TTC549 (cell line): ENCODE results near the gene PALB2.

ENCODE experiments used
- FAIRE-seq: peaks from 2 replicates; lab custom pipeline; 2012; peaks lifted over from hg19 to GRCh38; lab: Jason Lieb, UNC

Gene PALB2

DNA sequence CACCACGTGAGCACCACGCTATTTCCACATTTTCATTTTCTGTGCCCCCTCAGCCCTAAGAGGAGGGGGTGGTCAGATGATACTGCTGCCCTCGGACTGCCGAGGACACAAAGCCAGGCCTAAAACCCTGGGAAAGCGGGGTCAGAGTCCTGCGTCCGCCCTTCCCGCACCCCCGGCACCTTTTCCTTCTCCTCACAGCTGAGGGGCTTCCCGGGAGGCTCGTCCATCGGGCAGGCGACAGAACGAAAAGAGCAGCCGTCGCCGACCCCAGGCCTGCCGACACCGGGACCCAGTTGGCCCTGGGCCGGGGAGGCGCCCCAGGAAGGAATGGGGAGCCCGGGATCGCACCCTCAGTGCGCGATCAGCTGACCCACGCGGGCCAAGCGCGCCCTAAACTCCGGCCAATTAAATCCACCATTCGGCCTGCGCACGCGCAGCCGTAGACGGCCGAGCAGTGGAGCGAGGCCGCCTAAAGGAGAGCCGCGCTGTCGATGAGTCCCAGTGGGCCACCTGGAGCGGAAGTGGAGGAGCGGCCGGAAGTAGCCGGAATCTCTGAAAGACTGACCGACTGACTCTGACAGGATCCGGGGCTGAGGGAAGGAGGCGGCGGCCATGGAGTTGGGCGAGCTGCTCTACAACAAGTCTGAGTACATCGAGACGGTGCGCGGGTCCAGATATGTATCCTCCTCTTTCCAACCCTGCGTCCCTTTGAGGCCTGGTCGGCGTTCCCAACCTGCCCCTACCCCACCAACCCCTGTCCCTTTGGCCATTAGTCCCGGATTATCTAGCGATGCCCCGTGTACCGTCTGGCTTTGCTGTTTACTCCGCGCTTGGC, at the start of gene PALB2, which contains the start of gene DCTN5:
PALB2 (minus strand) TSS at position 380 of the 835 bp plus-strand sequence; CDS start at position 227, 153 bp downstream.
DCTN5 (plus strand) TSS at position 536 of the 835 bp plus-strand sequence; CDS start at position 613, 77 bp downstream.
- no peak for FAIRE-seq

DNA sequence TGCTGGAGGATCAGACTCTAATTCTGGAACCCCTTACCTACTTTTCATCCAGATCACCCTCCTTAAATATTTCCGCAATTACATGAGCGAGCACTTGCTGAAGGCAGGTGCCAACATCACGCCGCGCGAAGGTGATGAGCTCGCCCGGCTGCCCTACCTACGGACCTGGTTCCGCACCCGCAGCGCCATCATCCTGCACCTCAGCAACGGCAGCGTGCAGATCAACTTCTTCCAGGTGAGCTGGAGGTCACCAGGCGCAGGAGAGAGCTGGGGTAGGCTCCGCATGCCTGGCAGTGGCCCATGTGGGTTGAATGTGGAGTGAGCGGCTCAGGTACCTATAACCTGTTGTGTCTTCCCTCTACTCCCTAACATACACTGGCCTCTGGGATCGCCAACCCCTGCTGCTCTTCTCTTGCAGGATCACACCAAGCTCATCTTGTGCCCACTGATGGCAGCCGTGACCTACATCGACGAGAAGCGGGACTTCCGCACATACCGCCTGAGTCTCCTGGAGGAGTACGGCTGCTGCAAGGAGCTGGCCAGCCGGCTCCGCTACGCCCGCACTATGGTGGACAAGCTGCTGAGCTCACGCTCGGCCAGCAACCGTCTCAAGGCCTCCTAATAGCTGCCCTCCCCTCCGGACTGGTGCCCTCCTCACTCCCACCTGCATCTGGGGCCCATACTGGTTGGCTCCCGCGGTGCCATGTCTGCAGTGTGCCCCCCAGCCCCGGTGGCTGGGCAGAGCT, 48.5 kb upstream of the PALB2 start:
- FAIRE-seq, result no peak

DNA sequence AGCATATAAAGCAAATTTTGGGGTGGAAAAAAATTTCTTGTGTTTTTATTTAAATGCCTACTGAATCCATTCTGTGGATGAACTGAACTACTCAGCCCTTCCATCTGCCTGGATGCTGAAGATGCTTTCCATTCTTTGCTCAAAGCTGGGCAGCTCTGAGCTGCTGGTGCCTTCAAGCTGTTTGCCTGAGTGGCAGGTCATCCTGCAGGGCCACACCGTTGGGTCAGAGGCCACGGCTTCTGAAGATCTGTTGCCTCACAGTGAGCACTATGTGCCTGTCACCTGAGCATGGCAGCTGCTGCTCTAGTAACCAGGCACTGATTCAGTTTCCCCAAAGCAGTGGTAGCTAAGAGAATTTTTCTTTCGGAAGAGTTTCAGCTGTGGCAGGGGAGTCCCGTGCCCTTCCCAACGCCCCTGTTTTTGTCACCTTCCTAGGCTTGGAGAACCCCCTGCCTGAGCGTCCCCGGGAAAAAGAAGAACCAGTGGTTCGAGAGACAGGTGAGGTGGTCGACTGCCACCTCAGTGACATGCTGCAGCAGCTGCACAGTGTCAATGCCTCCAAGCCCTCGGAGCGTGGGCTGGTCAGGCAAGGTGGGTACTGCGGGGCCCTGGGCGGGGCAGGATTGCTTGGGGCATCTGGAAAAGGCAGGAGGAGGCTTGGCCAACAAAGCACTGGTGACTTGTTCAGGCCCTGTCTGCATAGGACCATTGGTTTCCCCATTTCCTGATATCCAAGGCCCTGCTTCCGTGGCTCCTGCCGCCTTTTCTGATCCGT, 46.1 kb upstream of the PALB2 start:
- FAIRE-seq, result no peak

DNA sequence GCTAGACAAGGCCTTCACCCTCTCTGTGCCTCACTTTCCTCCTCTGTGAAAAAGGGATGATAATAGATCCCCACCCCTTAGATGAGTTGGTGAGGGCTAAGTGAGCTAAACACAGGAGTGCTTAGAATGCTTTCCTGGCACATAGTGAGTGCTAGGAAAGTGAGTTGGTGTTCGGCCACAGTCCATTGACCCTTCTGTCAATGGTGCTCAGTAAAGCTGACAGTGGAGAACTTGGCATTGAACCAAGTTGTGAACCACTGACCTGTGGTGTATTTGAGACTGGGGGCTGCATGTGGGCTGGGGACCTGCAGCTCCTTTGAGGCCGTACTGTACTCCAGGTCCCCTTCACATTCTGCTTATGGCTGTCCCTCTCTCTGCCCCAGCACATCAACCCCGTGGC, 42.4 kb upstream of the PALB2 start:
- no peak for FAIRE-seq

DNA sequence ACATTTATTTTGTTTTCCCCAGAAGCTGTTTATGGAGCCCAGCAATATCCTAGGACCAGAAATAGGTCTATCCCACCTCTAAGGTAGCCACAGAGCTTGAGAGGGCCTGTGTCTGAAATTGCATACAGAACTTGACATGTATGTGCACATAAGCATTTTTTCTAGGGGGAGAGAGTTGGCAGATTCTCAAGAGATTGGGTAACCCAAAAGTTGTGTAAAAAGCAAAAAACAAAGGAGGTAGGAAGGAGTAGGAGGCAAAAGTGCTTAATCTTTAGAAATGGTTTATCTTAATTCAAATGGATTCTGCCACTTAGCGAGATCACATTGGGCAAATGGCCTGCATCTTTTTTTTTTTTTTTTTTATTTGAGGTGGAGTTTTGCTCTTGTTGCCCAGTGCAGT, 41.1 kb upstream of the PALB2 start:
- no peak for FAIRE-seq

DNA sequence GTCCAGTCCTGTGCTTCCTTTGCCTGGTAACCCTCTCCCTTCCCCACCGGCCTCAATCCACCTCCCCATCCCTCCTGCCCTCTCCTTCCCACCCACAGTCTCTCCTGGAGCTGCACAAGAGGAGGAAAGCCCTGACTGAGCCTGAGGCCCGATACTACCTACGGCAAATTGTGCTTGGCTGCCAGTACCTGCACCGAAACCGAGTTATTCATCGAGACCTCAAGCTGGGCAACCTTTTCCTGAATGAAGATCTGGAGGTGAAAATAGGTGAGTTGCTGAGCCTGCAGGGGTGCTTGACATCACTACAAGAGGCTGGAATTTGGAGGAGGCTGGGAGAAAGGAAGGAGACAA, 38.9 kb upstream of the PALB2 start:
- no peak for FAIRE-seq

DNA sequence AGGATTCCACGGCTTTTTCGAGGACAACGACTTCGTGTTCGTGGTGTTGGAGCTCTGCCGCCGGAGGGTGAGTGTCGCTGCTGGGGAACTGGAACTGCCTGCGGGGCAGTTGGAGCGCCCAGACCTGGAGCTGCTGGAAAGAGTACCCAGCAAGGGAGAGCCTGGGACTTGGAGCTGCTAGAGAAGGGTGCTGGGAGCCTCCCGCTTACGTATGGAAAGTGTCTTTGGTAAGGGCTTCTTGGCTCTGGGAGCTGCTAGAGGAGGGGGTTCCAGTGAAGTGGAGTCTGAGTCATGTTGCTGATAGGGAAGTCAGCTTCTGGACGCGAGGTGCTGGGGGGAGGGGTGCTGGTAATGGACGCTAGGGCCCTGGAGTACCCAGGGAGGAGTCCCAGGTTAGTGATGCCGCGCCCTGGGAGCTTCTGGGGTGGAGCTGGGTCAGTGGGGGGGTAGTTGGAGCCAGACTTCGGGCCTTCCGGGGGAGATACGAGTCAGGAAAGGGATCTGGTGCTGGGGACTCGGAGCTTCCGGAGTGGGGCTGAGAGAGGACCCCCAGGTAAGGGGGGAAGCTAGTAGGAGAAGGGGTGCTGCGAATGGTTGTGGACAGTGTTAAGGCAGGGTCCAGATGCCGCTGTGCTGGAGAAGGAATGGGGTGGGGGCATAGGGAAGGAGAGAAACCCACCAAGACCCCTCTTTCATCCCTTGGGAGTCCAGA, 38.3 kb upstream of the PALB2 start:
- FAIRE-seq, result no peak

DNA sequence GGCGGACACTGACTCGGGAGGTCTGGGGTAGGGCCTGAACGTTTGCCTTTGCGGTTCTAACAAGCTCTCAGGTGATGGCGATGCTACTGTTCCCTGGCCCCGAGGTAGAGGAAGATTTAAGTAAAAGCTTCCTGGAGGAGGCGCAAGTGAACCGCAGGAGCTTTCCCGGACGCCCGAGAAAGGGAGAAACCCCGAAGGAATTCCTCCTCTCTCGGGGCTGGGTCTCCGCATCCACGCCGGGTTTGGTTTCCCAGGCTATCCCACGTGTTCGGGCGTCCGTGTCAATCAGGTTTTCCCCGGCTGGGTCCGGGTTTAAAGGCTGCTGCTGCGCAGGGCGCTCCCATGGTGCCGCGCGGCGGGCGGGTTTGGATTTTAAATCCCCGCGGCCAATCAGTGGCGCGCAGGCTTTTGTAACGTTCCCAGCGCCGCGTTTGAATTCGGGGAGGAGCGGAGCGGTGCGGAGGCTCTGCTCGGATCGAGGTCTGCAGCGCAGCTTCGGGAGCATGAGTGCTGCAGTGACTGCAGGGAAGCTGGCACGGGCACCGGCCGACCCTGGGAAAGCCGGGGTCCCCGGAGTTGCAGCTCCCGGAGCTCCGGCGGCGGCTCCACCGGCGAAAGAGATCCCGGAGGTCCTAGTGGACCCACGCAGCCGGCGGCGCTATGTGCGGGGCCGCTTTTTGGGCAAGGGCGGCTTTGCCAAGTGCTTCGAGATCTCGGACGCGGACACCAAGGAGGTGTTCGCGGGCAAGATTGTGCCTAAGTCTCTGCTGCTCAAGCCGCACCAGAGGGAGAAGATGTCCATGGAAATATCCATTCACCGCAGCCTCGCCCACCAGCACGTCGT, 37.5 kb upstream of the PALB2 start, which contains the start of gene PLK1:
PLK1 (plus strand) TSS at position 460 of the 844 bp plus-strand sequence; CDS start at position 504, 44 bp downstream.
- peak; percentile 34 for FAIRE-seq

DNA sequence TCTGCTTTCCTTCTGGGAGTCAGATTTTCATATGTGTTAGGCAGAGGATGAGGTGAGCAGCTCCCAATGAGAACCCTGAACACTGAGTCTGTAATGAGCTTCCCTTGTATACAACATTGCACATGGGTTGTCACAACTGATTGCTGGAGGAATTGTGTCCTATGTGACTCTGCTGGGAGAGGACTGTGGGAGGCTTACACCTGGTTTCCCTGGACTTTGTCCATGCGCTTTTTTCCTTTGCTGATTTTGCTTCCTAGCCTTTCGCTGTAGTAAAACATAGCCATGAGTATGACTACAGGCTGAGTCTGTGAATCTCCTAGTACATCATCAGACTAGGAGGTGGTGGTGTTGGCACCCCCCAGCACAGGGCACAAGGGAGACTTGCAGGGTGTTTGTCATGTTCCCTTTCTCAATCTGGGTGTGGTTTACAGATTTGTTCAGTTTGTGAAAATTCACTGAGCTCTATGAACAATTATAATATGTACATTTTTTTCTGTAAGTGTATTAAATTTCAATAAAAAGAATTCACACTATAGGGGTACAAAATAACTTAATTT, 35.9 kb upstream of the PALB2 start:
- no peak for FAIRE-seq

DNA sequence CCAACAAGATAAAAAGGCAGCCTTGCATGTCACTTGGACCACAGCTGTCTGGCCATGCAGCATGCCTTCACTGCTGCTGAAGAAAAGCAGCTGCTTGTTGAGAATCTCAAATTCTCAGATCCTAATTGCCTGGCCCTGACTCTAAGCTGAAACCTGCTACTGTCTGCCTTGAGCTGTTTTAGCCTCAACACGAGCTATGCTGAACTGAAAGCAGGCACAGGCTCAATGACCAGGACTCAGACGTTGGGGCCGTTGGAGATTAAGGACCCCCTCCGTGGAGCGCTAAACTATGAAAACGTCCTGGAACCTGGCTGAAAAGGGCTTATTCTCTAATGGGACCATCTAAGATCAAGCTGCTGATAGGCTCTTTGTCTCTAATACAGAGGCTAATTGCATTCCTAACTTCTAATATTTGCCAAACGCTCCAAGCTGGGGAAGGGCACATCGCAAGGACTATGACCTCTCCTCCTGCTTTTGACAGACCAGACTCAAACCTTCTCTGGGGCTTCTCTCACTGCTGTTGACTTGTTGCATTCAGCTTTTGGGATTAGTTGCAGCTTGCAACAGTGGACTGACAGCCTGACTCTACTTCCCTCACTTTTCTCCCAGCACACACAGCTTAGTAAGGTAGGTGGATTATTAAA, 33.0 kb upstream of the PALB2 start:
- no peak for FAIRE-seq

DNA sequence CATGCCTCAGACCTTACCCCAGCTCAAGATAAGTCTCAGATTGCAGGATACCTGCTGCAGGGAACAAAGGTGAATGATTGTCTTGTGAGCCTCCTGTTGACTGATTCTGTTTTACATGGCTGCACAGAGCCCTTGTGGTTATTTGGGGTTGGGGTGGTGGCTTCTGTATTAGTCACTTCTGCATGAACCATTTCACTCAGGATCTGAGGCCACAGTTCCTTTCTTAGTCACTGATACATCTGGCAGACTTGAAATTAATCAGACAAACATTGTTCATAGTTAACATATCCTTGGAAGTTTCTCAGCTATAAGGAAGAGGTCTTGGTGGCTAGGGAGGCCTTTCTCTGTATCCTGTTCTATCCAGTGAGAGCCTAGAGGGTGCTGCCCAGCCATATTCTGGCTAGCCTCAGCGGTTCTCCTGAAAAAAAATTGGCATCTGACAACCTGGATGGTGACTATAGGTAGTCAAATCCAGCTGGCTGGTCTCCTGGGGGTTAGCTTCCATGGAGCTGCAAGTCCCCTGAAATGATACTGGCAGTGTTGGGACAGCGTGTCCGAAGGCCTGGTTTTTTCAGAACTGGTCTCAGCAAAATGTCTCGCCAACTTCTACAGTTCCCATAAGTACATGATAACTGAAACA, 29.1 kb upstream of the PALB2 start:
- no peak for FAIRE-seq

DNA sequence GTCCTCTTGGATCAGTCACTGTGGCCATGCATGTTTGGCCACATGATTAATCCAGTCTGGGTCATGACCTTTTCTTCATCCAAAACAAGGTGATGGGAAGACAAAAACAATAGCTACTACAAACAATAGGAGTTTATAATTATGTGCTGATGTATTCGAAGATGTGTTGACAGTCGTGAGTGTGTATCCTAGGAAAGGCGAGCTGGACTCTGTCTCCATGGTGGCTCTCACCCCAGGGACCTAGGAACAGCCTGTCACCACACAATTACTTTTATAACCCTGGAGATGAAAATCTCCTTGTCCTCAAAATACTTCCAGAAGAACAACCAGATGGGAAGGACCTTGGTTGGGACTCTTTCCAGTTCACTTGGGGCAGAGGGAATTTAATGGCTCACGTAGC, 27.8 kb upstream of the PALB2 start:
- no peak for FAIRE-seq

DNA sequence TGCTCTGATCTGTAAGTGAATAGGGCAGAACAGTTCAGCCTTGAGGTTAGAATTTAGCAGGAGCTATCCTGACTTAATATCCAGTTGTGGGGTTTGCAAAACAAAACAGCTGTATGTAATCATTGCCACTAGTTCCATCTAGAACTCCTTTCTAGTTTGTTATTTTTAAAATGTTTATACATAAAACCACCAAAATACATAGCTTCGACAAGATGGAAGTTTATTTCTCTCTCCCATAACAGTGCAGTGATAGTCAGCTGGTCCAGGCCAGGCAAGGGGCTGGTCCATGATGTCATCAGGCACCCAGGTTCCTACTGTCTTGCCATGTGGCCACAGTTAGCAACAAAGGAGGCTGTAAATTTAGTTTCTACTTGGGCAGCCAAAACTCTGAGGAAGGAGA, 27.1 kb upstream of the PALB2 start:
- no peak for FAIRE-seq

DNA sequence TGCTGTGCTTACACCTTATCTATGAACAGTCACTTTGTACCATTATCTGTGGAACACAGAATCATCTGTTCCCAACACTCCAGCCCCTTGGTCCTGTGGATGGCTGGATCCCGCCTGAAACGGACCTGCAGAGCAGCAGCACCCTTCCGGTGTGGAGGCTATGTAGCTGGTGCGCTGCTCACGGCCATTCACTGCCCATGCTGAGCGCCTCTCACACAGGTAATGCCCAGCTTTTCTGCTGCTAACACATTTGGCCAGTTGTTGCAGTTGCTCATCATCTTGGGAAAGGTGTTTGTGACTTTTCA, 26.2 kb upstream of the PALB2 start:
- FAIRE-seq, result no peak

DNA sequence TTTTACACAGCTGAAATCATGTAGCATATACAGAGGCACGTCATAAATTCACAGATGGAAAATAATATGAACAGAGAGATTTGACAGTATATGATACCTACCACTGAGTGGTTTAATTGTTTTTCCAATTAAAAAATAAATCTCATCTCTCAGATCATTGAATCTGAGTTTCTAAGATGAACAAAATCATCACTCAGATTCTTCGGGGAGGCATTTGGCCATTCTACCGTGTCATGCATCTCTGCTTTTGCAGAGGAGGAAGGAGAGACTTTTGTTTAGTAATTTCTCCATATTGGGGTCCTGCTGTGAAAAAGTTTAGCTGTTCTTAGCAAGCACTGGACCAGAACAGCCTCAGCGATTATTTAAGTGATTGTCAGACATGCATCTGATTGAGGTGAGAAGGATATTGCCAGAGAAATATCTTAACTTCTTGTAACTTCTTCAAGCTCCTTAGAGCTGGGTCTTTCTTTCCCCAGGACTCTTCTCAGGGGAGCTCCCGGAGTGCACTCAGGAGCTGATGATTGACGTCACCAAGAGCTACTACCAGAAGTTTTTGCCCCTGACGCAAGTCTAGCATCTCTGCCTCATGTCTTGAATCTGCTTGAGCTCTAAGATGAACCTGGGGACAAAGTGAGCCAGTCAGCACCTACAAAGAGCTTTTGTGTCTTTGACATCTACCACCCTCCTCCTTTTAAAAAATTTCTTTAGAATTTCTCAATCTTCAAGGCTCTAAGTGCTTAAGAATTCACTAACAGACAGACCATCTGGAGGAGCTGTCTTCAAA, 25.7 kb upstream of the PALB2 start:
- no peak for FAIRE-seq

DNA sequence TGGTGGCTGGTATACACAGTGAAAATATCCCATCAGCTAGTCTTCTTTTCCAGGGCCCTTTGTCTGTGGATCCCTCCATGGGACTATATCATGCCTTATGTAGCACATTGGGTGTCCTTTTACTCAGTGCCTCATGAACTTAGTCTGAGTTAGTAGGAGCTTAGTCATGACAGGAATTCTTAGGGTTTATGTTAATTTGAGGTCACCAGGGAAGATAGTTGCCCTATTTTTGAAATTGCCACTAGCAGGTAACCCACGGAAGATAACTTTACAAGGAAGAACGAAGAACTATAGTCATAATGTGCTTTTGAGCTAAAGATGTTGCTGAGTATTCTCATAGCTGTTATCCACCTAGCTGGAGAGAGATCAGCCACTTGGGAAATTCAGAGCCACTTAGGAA, 22.8 kb upstream of the PALB2 start:
- FAIRE-seq, result no peak

DNA sequence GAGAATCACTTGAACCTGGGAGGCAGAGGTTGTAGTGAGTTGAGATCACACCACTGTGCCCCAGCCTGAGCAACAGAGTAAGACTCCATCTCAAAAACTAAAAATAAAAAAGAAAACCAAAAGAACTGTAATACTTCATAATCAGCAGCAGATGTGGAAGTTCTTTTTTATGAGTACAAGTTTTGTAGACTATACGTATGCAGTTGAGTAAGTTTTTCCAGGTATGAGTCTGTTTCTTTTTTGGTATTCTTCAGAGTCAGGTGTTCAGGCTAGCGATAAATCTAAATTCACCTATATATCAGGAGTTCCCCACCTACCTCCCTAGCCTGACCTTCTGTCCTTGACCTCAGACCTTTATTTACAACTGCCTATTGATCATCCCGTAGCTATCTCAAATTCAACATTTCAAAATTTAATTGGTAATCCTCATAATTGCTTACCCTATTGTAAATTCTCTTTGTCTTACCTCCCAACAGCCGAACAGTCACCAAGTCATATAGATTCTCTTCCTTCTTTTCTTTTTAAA, 10.9 kb upstream of the PALB2 start:
- FAIRE-seq, result no peak

DNA sequence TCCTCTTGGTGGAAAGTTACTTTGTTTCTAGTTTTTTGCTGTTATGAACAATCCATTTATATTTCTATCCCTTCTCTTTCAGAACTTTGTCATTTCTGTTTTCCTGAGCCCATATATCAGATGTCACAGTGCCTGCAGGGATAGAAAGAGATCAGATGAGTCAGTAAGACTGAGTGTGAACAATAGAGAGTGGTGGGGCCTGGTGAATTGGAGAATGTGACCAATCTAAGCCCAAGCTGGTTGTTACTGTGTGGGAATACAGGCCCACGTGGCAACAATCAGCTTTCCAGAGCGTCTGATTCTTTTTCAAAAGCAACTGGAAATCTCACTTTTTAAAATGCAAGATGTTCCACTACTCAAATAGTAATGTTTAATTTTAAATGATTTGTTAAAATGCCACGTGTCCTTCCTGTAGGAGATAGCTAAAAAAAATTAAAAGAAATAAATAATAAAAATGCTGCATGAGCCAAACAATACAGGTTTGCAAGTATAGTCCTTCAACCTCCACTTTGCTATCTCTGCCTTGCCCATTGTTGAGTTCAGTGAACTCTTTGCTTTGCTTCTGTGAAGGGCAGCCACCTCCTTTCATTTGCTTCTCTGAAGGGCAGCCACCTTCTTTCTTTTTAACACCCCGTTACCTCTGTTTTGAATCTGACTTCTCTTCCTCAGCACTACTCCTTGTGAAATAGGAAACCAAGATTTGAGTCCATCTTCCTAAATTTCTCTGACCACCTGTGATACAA, 9.7 kb upstream of the PALB2 start:
- FAIRE-seq, result no peak
